Body of pancreas (tissue), 4 donors: ENCODE results near the gene NBPF15.
"Not testable (repeated sequence)": the region's sequence is repeated elsewhere in the genome, so short reads cannot be mapped to it uniquely, and the experiment has no call there.

Source experiments
- POLR2A ChIP-seq, 3 donors: fragments of 450-650 bp; IDR thresholded peaks; one replicate each; pipeline ENCODE4 v1.6.1; 2016; ENCODE audit warnings: antibody characterized with exemption in 3 of 3, mild to moderate bottlenecking in 2 of 3
- TF ChIP-seq, protein P1 (sequence below), 7 experiments: fragments of 450-650 bp in 4 of 7; fragments of 200-600 bp in 3 of 7; sonication (generic) in 3 of 7; IDR thresholded peaks; one replicate each; pipeline ENCODE4 v1.5.1; 2016 to 2019; ENCODE audit warnings: antibody characterized with exemption in 7 of 7

GRCh38 chr1:144413404-144414118 is 47.9 kb downstream of the NBPF15 start:
- TF ChIP-seq, protein P1, sequence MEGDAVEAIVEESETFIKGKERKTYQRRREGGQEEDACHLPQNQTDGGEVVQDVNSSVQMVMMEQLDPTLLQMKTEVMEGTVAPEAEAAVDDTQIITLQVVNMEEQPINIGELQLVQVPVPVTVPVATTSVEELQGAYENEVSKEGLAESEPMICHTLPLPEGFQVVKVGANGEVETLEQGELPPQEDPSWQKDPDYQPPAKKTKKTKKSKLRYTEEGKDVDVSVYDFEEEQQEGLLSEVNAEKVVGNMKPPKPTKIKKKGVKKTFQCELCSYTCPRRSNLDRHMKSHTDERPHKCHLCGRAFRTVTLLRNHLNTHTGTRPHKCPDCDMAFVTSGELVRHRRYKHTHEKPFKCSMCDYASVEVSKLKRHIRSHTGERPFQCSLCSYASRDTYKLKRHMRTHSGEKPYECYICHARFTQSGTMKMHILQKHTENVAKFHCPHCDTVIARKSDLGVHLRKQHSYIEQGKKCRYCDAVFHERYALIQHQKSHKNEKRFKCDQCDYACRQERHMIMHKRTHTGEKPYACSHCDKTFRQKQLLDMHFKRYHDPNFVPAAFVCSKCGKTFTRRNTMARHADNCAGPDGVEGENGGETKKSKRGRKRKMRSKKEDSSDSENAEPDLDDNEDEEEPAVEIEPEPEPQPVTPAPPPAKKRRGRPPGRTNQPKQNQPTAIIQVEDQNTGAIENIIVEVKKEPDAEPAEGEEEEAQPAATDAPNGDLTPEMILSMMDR (IDR thresholded peaks at IDR 0.05) = not testable (repeated sequence)
- TF ChIP-seq POLR2A (IDR thresholded peaks at IDR 0.05) = not testable (repeated sequence)
